Measurements from ENCODE around the gene OR52K1.
"Not testable (repeated sequence)": the region's sequence is repeated elsewhere in the genome, so short reads cannot be mapped to it uniquely, and the experiment has no call there.

The OR52K1 gene

DNA sequence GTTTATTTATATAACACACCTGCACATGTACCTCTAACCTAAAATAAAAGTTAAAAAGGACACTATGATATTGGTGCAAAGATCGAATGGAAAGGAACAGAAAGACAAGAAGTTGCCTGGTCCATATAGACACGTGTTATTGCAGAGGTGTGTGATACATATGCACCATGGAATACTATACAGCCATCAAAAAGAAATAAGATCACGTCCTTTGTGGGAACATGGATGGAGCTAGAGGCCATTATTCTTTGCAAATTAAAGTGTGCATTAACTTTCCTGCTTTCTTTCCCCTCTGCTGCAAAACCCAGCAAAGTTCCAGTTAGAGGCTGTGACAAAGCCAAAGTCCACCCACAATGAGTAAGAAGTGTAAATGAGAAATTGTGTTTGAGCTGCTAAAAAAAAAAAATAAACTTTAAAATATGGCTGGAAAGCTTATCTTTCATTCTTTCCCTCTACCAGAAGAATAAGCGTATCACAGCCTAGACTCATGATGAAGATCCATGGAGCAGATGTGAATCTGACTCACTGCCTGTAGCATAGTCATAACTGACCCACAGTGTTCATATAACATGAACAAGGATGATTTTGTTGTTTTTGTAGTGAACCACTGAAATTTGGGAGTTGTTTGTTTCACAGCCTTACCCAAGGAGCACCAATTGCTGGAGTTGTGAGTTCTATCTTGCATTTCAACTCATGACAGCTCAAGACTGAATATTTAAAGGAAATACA, 9.6 kb downstream of the OR52K1 start:
- no peak for DNase-seq

DNA sequence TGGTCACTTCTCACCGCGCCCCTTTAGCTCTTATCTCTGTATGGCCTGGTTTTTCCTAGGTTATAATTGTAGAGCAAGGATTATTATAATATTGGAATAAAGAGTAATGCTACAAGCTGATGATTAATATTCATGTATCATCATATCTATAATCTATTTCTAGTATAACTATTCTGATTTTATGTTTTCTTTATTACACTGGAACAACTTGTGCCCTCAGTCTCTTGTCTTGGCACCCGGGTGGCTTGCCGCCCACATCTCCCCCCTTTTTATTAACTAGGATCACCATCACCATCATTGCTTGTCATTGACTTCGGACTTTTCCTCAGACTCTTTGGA, 11.0 kb downstream of the OR52K1 start:
- DNase-seq: no peak

DNA sequence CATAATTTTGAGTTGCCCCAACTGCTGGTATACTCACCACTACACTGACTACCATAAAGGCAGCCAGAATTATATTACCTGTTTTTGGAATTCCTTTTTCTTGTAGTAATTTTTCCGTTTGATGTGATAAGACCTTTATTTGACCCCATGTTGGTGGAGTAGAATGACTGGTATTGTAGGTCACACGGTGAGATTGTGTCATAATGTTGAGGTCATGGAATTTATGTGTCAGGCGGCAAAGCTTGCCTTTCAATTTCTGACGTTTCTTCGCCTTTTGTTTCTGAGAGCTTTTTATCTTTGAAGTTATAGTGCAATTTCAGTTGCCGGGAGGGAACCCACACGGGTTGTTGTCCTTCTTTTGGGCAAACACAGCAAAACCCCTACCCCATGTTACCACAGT, 13.0 kb downstream of the OR52K1 start:
- DNase-seq: no peak

DNA sequence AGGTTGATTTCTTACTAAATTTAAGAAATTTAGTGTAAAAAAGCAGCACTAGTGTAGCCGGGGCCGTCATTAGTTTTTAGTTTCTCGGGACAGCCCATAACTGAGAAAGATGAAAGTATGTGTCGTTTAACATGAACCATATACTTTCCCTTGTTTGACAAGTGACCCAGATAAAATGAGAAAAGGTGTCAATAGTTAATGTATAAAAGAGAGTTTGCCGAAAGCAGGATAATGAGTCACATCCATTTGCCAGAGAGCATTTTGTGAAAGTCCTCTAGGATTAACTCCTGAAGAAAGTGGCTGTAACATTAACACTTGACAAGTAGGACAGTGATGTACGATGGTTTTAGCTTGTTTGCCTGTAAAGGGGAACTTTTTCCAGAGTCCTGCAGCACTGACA, 13.5 kb downstream of the OR52K1 start:
- no peak for DNase-seq

DNA sequence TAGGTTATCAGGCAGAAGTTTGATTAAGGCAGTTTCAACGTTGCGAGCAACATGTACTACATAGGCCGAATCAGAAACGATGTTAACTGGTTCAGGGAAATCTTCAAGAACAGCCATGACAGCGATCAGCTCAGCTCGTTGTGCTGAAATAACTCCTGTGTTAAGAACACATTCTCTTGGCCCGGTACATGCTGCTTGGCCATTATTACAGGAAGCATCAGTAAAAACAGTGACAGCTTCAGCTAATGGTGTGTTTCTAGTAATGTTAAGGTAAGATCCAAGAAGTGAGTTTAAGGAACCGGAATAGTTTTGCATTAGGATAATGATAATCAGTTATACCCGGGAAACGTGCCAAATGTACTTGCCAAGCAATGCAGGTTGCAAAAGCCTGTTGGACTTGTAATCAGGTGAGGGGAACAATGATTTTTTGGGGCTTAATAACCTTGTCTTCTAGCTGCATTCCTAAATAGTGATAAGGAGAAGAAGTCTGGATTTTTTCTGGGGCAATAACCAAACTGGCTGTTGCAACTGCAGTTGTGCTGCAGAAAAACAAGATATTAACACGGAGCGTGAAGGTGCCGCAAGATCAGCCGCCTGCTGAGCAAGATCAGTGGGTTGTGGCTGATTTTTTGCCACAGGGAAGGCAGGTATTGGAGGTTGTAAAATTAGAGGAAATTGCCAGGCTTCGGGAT, 14.3 kb downstream of the OR52K1 start:
- no peak for DNase-seq

DNA sequence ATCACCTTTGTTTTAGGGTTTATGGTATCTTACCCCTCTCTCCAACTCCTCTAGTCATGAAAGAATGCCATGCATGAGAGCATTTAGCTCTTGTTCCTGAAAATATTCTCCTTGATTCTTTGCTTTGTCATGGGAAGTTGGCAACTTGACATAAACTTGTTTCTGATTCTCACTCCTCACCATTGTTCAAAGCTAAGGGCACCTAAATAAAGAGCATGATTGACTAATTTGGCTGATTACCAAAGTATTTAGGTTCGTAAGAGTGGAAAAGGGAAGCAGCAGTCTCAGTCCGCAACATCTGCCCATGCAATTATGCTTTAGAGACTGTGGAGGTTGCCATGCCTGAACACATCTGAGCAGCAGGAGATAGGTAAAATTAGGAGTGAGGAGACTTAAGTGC, 26.4 kb downstream of the OR52K1 start:
- no peak for DNase-seq

DNA sequence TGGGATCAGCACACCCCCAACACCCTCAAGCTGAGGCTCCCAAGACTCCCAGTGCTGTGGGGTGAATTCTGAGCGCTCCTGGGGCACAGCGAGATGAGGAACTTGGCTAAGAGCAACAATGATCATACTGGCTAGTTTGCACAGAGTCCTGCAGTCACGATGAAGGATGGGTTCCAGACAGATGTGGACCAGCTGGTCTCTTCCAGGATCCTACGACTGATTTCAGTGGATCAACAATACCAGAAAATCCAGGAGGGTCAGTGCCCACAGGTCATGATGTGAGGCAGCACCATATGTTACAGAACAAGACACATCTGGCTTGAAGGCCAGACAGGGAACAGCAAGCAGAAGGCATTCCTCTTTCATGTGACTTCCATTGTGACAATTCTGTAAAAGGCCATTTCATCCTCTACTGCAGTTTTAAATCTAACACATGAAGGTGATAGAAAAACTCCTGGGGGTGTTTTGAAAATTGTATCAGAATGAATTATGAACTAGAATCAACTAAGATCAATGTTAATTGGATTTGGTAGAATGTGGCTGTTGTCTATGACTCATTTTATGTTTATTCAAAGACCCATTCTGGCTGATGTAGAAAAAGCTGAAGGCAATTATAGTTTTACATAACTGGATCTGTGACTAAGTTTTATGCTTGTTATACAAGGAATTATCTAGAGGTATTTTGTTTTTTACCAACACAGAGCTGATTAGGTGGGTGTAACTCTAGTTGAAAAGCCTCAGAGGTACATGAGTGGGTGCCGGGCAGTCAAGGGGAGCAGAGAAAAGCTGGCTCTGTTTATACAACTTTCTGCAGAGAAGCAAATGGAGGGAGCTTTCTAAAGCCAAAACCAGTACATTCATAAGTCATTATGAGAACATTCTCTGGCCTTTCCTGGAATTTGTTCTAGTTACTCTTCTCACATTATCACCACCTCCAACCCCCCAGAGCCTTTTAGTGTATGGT, 29.1 kb downstream of the OR52K1 start:
- DNase-seq: no peak

DNA sequence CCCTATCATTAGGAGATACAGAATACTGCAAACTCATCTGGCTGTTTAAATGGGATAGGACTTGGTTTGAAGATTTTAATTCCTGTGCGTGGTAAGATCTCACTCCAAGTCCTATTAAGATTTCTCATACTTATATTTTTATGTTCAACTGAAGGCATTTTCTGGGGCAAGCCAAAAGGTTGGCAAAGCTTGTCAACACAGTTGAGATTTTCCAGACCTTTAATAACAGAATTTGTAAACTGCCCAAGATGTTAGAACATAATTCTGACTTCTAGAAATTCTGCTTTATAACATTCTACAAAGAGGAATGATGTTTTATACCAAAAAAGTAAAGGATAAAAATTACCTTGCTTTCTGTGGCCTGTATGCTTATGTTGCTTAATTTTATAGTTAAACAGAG, 31.8 kb downstream of the OR52K1 start:
- DNase-seq: no peak

DNA sequence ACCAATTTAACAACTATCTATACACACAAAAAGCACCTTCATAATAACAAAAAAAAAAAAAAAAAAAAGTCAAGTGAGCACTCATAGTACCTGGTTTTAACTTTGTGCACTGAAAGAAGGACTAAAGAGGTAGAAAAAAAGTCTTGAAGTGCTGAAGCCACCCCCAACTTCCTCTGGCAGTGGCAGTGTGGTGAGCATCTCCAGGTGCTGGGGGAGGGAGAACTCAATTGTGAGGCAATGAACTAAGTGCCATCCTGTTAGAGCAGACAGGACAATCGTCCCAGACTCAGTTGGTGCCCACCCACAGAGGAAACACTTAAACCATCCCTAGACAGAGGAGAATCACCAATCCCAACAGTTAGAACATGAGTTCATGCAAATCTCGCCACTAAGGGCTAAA, 39.9 kb downstream of the OR52K1 start:
- no peak for DNase-seq

DNA sequence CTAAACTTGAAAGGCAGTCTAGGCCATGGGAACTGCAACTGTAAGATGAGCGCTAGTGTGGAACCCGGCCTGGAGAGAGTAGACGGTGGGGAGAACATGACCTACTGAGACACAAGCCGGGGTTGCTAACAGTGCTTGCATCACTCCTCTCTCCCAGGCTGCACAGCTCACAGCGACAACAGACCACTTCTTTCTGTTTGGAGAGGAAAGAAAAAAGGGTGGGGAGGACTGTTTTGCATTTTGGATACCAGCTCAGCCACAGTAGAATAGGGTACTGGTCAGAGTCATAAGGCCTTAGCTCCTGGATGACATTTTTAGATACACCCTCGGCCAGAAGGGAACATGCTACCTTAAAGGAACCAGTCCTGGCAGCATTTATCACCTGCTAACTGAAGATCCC, 40.3 kb downstream of the OR52K1 start:
- no peak for DNase-seq

DNA sequence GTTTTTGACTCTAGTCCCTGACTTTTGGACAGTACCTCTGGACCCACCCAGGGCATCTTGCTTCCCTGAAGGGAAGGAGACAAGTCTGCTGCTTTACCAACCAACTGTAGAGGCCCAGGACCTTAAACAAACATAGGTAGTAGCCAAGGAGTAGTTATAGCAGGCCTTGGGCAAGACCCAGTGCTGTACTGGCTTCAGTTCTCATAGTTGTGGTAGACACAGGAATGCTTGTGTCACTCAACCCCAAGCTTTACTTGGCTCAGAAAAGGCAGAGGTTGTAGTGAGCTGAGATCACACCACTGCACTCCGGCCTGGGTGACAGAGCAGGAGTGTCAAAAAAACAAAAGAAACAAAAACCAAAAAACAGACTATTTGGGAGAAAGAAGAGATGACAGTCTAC, 41.2 kb downstream of the OR52K1 start:
- no peak for DNase-seq

DNA sequence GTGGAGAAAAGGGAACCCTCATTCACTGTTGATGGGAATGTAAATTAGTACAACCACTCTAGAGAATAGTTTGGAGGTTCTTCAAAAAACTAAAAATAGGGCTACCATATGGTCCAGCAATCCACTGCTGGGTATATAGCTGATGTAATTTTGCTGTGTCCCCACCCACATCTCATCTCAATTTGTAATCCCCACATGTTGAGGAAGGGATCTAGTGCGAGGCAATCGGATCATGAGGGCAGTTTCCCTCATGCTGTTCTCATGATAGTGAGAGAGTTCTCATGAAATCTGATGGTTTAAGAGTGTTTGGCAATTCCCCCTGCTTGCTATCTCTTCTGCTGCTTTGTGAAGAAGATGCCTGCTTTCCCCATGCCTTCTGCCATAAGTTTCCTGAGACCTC, 45.5 kb downstream of the OR52K1 start:
- no peak for DNase-seq

DNA sequence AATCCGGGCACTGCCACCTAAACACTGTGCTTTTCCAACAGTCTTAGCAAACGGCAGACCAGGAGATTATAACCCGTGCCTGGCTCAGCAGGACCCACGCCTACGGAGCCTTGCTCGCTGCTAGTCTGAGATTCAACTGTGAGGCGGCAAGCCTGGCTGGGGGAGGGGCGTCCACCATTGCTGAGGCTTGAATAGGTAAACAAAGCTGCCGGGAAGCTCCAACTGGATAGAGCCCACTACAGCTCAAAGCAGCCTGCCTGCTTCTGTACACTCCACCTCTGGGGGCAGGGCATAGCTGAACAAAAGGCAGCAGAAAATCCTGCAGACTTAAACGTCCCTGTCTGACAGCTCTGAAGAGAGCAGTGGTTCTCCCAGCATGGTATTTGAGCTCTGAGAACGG, 49.2 kb downstream of the OR52K1 start:
- DNase-seq: not testable (repeated sequence)

DNA sequence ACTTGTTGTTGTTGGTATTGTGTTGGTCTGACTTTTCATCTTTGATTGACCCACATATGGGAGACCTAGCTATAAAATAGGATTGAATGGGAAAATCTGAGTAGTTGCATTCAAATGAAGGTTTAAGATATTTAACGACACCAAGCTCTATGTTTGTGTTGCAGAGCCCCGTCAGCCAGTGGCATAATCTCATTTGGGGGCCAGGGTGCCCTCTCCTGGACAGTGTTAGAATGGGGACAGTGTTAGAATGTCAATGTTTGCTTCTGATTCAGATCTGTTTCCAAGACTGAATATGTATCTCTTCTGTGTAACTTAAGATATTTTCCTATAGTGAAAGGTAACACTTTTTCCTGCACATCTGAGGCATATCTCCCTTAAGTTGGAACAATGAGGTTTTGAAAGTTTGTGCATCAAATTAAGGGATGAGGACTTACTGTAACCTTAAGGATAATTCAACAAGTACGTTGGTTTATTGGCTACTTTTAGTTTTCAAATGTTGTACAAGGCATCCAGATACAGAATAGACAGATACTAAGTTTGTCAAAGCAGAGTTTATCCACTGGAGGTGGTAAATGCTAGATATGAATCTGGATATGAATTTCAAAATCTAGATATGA, 57.3 kb downstream of the OR52K1 start:
- DNase-seq: no peak

DNA sequence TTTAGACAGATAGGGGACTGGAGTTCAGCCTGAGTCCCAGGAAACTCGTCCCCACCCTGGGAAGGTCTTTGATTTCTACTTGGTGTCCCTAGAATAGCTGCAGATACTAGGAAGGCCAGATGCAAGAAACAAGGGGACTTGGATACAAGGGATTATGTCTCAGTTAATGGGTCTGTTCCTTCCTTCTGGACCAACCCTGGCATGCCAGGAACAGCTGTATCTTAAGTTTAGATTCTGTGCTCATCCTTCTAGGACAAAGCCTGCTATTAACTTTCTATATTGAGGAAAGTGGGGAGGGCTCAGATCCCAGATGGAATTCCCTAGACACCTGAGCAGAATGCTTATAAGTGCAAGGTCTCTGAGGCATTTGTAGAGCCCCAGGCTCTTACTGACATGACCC, 58.6 kb downstream of the OR52K1 start:
- no peak for DNase-seq

All from femur (tissue), 1 donor.